ENCODE data around the gene PIWIL4.
"Not testable (repeated sequence)": the region's sequence is repeated elsewhere in the genome, so short reads cannot be mapped to it uniquely, and the experiment has no call there.

PIWIL4 gene

DNA sequence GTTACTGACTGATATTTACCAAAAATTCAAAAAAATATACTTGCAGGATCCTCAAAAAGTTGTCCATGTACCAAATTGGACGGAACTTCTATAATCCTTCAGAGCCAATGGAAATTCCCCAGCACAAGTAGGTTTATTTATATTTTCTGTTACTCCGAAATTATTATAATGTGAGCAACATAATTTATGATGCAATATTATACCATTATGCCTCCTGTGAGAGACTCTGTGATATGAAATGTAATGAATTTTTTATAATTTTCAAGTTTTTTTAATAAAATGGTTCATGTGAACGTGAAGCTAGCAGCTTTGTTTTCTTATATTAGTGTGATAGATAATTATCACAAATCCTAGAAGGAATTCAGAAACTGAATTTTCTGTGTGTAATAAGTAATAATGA lies 18.2 kb downstream of the PIWIL4 start:
- DNase-seq (ENCODE audit: low read depth): no peak

DNA sequence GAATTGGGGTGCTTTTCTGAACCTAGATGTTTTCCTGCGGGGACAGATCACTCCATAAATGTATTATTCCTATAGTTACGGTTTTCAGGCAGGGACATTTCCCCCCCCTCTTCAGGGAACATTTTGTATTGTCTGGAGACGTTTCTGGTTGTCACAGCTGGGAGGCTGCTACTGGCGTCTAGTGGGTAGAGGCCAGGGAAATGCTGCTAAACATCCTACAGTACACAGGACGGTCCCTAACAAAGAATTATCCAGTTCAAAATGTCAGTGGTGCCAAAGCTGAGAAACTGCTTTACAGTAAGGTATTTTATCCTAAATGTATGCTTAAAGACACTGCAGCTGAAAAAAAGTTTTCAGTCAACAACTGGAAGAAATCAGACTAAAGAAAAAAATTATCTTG lies 19.4 kb downstream of the PIWIL4 start:
- no peak for DNase-seq (ENCODE audit: low read depth)

DNA sequence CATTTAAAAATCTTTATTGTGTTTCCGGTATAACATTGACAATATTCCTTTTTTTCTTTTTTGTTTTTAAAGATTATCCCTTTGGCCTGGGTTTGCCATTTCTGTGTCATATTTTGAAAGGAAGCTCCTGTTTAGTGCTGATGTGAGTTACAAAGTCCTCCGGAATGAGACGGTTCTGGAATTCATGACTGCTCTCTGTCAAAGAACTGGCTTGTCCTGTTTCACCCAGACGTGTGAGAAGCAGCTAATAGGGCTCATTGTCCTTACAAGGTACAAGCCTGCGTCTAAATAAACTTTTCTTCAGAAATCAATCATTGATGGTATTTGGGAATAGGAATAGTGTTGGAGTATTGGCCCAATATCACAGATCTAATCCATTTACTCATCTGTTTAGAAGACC lies 19.8 kb downstream of the PIWIL4 start:
- no peak for DNase-seq (ENCODE audit: low read depth)

DNA sequence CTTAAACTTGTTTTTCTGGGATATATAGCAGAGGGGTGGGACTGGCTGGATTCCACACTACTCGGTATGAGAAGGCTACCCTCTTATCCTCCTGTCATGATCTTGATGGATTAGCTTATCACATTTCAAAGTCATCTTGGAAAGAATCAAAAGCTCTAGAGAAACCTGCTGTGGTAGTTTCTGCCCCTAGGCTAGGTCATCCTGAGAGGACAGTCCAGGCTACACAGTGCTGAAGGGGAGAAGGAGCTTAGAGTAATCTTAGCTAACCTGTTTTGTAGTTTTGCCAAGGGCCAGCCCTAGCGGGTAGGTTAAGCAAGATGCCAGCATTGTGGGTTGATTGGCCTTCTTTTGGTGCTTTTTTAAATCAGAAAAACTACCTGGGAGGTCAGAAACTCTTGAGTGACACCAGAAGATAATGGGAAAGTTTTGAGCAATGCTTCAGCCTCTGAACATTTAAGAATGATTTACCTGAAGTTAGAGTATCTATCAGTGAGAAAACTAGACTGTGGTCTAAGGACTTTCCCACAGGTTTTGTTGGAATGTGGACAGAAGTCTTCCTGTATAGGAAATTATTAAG lies 21.3 kb downstream of the PIWIL4 start:
- DNase-seq (ENCODE audit: low read depth): no peak

DNA sequence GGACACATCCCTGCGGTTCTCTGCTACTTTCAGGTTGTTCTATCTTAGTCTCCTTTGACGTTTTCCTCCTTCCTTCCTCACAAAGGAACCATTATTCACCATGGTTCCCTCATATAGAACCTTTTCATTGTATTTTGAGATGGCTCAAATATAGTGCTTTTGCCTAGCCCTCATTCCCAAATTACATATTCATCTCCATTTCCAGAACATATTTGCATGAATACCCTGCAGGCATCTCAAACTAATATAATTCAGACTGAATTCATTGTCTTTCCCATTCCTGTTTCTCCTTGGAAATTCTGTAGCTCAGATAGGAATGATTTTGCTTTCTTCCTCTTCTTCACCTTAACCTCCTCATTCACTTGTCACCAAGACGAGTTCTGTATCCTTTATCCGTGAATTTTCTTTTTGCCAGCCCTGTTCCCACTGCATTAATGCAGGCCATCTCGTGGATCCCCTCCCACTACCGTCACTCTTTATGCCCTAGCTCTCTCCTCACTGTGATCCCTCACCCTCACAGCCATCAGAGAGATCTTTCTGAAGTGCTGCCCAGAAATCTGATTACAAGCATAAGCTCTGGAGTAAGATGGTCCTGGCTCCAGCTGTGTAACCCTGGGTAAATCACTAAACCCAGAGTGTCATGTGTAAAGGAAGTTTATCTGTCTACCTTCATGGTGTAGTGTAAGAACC lies 23.3 kb downstream of the PIWIL4 start:
- DNase-seq (ENCODE audit: low read depth): no peak

DNA sequence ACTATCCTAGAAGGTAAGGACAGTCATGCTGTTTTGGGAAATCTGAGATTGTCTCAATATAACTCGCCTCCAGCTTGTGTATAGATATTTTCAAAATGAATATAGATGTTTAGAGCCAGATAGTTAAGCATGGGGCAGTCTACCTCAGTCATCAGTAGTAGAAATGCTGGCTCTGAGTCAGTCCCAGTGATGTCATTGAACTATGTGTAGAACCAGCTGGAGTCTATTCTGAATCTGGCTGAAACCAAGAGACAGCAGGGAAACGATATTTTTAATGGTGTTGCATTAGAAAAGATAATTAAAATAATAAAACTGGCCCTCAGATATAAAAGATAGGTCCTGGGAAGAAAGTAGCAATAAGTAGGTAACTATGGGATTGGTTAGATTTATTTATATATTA lies 25.9 kb downstream of the PIWIL4 start:
- DNase-seq (ENCODE audit: low read depth): no peak

DNA sequence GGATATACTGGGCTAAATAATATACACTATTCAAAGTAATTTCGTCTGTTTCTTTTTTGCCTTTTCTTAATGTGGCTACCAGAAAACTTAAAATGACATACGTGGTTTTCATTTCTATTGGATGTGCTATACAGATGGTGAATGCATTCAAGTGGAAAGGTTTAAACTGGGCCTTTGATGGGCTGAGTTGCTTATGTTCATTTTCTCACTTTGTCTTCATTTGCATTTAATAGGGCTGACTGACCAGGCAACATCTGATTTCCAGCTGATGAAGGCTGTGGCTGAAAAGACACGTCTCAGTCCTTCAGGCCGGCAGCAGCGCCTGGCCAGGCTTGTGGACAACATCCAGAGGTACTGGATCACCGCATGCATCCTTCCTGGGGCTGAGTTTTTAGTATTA lies 27.9 kb downstream of the PIWIL4 start:
- DNase-seq (ENCODE audit: low read depth): no peak

DNA sequence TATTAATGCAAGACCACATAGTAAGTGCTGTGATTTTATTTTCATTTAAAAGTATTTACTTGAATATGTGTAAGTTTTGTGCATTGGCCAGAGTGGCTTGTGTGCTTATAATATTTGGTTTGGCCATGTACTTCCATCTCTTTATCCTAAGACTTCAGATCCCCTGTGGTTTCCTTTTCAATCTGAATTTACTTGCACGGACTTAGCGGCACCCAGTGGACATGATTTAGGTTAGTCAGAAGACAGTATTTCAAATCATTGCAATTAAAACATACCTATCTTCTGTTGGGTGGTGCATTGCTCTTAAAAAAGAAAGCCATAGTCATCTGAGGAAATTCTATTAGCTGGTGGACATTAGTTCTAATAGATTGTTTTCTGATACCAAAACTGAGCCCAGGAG lies 30.7 kb downstream of the PIWIL4 start:
- DNase-seq (ENCODE audit: low read depth): no peak

DNA sequence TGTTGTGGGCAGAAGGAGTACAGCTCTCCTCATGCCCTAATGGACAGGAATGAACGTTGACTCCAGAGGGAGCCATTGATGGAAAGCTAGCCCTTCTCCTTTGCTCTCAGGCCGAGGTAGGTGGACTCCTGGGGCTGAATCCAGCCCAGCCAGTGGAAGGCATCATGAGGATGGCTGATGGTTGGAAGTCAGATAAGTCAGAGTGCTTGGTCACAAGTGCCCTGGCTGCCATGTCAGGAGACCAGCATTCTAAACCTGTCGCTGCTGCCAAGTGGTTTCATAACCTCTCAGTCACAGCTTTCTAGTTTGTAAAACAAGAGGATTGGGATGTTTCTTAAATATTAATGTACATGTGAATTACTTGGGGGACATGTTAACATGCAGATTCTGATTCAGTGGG lies 32.3 kb downstream of the PIWIL4 start:
- DNase-seq (ENCODE audit: low read depth): no peak

DNA sequence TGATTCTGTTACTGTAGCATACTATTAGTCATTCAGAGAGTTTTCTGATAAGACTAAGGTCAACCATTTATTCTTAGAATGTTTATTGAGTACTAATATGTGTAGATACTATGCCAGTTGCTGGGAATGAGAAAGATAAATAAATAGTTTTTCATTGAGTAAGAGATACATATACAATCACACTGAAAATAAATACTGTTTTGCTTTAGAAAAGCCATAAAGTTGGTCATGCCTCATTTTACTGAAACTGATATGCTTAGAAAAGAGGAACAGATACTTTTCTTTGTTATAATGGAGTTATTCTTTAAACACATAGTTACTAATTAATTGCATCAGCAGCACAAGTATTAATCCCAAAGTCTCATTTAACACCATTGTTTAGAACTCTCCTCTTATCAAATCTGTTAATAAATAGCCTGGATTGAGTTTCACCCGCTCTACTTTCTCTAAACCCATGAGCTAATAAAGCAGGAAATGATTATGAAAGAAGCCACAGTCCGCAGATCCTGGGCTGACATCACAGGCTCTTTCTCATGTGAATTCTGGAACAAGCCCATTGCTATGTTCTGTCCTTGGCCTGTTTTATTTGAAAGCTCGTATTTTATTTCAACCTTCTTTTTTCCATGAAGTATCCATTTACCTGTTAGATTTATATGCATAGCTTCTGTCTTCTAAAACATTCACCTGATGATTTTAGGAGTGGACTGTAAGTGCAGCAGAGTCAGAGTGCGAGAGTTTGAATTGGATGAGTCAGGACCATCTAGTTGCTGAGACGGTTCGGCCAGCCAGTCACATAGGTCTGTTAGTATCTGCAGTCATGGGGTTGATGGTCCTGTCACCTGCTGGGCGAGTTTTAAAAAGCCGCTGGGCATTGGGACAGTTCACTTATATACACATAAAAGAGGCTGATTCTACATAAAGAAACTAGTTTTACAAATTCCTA lies 35.5 kb downstream of the PIWIL4 start:
- DNase-seq (ENCODE audit: low read depth): peak; percentile 58

DNA sequence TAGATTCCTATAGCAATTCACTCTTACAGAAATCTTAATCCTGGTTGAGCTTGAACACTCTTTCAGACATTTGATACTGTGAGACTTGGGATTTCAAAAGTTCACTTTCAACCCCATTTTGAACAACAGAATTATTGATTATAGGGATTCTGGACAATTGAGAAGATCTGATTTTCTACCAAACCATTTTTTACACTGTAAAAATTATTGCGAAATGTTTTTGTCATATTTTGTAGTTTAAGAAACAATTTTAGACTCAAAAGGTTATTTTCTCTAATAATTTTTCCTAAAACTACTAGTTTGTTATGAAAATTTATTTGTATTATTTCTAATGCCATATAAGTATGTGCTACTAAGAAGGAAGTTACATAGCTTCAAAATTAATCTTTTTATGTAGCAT lies 36.4 kb downstream of the PIWIL4 start:
- no peak for DNase-seq (ENCODE audit: low read depth)

DNA sequence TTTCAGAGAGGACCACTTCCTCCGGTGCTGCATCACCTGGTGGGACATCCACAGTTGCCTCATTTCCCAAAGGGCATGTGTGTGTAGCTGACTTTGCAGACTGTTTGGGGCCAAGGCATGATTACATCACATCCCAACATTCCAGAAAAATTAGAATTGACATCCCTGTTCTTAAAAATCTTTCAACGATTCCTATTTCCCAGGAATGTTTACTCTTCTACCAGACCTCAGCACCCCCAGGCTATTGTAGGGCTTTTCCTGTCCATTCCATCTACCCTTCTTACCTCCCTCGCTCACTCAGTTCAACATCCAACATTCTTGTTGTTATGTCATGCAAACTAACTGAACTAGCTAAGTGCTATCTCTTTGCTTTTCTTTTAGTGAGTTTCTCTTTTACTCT lies 37.3 kb downstream of the PIWIL4 start:
- DNase-seq (ENCODE audit: low read depth): no peak

DNA sequence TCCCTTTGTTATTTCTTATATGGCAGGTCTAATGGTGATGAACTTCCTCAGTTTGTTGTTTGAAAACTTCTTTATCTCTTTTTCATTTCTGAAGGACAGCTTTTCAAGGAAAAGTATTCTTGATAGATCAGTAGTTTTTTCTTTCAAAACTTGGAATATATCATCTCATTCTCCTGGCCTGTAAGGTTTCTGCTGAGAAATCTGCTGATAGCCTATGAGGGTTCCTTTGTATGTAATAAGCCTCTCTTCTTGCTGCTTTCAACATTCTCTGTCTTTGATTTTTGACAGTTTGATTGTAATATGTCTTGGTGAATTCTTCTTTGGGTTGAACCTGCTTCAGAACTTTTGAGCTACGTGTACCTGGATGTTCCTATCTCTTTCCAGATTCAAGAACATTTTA lies 46.0 kb downstream of the PIWIL4 start:
- DNase-seq (ENCODE audit: low read depth): no peak

DNA sequence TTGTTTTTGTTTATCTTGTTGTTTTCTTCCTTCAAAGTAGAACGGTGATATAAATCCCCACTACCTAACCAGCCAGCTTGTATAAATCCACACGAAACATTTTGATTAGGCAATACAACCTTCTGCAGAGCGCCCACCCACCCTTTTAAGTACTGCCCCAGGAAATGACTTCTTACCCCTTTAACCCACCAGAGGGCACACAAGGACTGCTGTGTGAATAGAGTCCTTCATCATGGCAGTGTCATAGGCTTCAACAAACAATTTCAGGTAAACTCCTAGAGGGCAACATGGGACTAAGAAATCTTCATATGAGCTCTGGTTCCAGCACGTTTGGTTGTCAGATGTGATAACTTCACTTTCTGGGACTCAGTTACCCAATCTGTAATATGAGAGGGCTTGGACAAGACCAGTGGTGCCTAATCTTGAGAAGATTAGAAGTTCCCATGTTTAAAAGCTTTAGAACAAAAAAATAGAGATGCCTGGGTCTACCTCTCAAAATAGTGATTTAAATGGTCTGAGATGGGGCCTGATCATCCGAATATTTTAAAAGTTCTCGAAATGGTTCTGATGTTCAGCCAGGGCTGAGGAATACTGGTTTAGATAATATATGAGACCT lies 56.1 kb downstream of the PIWIL4 start:
- peak; percentile 29 for DNase-seq (ENCODE audit: low read depth)

DNA sequence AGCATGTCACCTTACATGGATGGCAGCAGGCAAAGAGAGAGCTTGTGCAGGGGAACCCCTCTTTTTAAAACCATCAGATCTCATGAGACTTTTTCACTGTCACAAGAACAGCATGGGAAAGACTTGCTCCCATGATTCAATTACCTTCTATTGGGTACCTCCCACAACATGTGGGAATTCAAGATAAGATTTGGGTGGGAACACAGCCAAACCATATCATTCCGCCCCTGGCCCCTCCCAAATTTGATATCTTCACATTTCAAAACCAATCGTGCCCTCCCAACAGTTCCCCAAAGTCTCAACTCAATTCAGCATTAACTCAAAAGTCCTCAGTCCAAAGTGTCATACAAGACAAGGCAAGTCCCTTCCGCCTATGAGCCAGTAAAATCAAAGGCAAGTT lies 58.3 kb downstream of the PIWIL4 start:
- not testable (repeated sequence) for DNase-seq (ENCODE audit: low read depth)

DNA sequence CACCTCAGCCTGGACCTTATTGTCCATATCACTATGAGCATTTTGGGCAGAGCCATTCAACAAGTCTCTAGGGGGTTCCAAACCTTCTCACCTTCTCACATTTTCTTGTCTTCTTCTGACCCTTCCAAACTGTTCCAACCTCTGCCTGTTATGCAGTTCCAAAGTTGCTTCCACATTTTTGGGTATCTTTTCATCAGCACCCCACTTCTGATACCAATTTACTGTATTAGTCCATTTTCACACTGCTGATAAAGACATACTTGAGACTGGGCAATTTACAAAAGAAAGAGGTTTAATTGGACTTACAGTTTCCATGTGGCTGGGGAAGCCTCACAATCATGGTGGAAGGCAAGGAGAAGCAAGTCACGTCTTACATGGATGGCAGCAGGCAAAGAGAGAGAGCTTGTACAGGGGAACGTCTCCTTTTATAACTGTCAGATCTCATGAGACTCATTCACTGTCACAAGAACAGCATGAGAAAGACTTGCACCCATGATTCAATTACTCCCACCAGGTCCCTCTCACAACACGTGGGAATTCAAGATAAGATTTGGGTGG lies 59.9 kb downstream of the PIWIL4 start:
- not testable (repeated sequence) for DNase-seq (ENCODE audit: low read depth)

DNA sequence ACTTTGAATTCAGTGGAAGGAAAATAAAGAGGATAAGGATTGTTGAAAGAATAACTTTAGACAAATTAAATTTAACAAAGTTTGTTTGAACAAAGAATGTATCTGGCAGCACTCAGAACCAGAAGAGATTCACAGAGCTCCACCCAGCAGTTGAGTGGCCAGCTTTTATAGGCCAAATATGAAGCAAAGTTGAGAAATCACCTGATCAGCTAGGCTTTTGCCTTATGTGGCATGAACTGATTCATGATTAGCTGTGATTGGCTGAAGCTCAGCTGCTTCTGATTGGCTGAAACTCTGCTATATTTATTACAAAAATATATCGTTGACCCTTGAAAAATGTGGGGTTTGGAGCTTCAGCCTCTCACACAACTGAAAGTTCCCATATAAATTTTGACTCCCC lies 62.6 kb downstream of the PIWIL4 start:
- DNase-seq (ENCODE audit: low read depth): no peak

DNA sequence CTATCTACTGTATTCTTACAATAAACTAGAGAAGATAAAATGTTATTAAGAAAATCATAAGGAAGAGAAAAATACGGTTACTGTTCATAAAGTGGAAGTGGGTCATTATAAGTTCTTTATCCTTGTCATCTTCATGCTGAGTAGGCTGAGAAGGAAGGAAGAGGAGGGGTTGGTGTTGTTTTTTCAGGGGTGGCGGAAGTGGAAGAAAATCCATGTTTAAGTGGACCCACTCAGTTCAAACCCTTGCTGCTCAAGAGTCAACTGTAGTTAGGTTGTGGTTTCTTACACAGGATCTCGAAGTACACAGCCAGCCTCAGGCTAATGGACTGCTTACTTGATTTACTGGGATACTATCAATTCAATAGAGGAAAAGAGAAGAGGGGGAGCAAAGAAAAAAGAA lies 63.1 kb downstream of the PIWIL4 start:
- no peak for DNase-seq (ENCODE audit: low read depth)

DNA sequence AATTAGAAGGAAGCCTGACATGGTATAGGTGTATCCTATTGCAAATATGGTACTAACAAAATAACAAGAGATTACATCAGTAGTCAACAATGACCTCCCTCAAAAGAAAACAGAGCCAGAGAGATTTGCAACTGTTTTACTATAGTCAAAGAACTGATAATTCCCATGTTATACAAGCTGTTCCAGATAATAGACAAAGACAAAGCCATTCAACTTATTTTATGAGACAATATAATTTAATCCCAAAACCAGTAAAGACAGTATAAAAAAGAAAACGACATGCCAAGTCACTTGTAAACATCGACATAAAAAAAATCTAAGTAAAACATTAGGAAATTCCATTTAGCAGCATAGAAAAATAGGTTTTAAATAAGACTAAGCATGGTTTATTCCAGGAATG lies 65.2 kb downstream of the PIWIL4 start:
- DNase-seq (ENCODE audit: low read depth): no peak

DNA sequence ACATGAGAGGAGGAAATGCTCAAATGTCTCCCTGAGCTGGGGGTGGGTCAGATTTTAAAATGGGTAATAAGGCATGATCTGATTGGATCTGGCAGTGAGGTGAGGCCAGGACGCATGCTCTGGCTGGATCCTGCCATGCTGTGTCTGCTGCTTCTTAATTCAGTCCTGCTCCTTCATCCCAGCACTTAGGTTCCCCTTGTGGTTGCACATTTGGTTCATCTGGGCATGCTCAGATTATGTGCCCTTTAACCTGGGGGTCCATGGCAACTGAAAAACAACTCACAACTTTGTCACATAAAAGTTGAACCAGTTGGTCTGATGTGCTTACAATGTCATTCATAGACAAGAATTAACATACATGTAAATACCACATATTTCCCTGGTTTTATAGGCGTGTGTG lies 67.9 kb downstream of the PIWIL4 start:
- DNase-seq (ENCODE audit: low read depth): no peak

DNA sequence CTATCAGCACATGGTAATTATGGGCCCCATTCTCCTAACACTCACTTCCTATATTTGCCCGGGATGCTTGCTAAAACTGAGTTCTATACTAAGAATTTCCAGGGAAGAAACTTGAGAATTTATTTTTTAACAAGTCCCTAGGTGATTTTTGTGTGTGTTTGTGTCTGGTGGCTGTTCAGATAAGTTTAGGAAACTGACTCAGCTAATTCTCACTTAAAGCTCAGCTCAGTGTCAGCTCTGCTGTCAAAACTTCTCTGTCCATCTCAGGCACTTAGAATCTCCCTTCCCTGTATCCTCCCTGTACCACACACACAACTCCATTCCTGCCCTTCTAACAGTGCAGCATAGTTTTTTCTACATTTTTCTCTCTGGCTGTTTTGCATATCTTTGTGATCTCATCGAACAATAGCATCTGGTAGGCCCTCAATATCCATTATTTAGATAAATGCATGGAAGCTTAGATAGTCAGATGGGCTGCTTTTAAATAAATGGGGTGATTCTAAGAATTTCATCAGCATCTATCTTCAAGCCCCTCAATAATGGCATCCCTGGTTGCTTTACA lies 69.3 kb downstream of the PIWIL4 start:
- DNase-seq (ENCODE audit: low read depth): no peak

DNA sequence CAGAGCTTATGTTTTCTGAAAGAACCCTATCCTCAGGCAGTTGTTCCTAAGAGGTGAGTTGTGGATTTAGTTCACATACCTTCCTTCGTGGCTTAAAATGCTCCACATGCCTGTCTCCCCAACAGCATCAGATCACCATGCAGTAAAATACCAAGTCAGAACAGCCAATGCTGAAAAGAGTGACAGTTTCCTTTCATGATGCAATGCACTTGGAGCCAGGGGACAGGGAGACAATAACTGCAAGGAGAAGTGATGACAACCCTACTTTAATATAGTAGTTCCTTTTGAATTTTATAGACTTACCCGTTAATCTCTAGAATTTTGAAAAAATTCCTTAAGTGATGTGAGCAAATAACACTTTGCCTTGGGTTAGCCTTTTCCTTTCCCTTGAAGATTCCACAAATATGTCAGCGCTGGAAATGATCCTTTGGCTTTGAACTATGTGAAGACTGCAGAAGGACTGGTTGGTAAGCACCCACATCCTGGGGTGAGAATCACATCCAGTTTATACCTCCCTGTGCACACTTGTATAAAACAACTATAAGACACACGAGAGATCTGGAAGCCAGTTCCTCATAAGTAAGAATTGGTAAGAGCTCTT lies 71.2 kb downstream of the PIWIL4 start:
- no peak for DNase-seq (ENCODE audit: low read depth)
